Measurements from ENCODE around the gene TAF4. TPM values are rescaled to one million over a fixed set of nuclear protein-coding genes. Genes with fewer than 3 reads are reported as not detected.

The TAF4 gene
- total and polyA plus RNA-seq, 2 of the 13 experiments (the other 11 are each of a cell fraction or from before 2014, with no cell fraction given) = 5.9 to 12.0 TPM

- no peak overlapping the region for H3K4me2 ChIP-seq (ENCODE audit: low read depth, low read length)
- no peak overlapping the region for H3K9ac ChIP-seq (ENCODE audit: insufficient read depth, low read depth, low read length)
- no peaks in the 10 kb centered on the region for H3K27me3 ChIP-seq (ENCODE audit: control insufficient read depth in 1 of 2, insufficient read depth in 2 of 2, low read length in 2 of 2)
- H3K79me2 ChIP-seq (ENCODE audit: insufficient read depth, low read length) = peaks cover 93% of the 10 kb centered on the region
- ChIA-PET POLR2A (interaction anchor here (2.5 kb wide), 1 partner anchor 22 kb away, joined by 30 read pairs; the partner anchor contains the start of gene TAF4), CTCF (ENCODE audit: low intra/inter-chr PET ratio, low total read pairs) (no interaction called here)
- H4K20me1 ChIP-seq (ENCODE audit: insufficient read depth, low read length) = peaks cover 29% of the 10 kb centered on the region
- no peak for TF ChIP-seq ZGPAT (CRISPR knock-in tag; IDR thresholded peaks at IDR 0.05)
- TF ChIP-seq NFAT5 (CRISPR knock-in tag; IDR thresholded peaks at IDR 0.05) = 0 out of 2 replicates have a peak, but pooled peaks have one; percentile 22
- no peaks in the 10 kb centered on the region for H3K9me3 ChIP-seq (ENCODE audit: low read length)
- peak overlapping the region; percentile 71 for H3K27ac ChIP-seq (ENCODE audit: extremely low read length, insufficient read depth, low read length)
- no peak overlapping the region for H2AFZ ChIP-seq (ENCODE audit: low read length)
- in situ Hi-C loops (cut with HindIII; ENCODE audit: extremely low pct_ligation_motif_present, low pct_unique_long_range_greater_than_20kb) (no loop called here), intact Hi-C loops (cut with micrococcal nuclease; ENCODE audit: unreplicated experiment) (no loop called here)
- WGBS (ENCODE audit: low lambda C conversion rate) = 64% methylated on average over 6 of the region's 6 CpGs
- BruUV-seq (replicated peaks) = no TSS peak
- peaks cover 1 to 4% of the 10 kb centered on the region in 2 experiments; a peak in 2 of 5 replicates for H3K36me3 ChIP-seq (replicated peaks in 1 of 2; ENCODE audit: control insufficient read depth in 1 of 2, insufficient read depth in 2 of 2, low read length in 2 of 2)
- FAIRE-seq = no peak
- ATAC-seq = no peak
- no peak overlapping the region for H3K4me3 ChIP-seq (replicated peaks in 1 of 3; ENCODE audit: insufficient read depth in 1 of 3, low read depth in 2 of 3, low read length in 3 of 3)
- H3K4me1 ChIP-seq (ENCODE audit: insufficient read depth, low read length) = peaks cover 35% of the 10 kb centered on the region
- no peak for DNase-seq (ENCODE audit: low spot score)
These were observed 21.1 kb downstream of the TAF4 start for GRCh38 chr20:62044631-62045030.

All from HepG2 (cell line).